AG09319 (cell line): ENCODE measurements around the gene LAMB2.

Source experiments
- DNase-seq: peaks from one replicate; pipeline ENCODE4 v3.0.0-alpha.2; 2010; ENCODE audit warnings: low read depth; ENCODE audit errors: extremely low read depth
- TF ChIP-seq, protein P1 (sequence below): IDR thresholded peaks from 2 replicates; pipeline ENCODE4 v1.5.1; 2011; ENCODE audit warnings: low read depth, mild to moderate bottlenecking, inconsistent platforms, low read length, moderate library complexity

Gene LAMB2

DNA sequence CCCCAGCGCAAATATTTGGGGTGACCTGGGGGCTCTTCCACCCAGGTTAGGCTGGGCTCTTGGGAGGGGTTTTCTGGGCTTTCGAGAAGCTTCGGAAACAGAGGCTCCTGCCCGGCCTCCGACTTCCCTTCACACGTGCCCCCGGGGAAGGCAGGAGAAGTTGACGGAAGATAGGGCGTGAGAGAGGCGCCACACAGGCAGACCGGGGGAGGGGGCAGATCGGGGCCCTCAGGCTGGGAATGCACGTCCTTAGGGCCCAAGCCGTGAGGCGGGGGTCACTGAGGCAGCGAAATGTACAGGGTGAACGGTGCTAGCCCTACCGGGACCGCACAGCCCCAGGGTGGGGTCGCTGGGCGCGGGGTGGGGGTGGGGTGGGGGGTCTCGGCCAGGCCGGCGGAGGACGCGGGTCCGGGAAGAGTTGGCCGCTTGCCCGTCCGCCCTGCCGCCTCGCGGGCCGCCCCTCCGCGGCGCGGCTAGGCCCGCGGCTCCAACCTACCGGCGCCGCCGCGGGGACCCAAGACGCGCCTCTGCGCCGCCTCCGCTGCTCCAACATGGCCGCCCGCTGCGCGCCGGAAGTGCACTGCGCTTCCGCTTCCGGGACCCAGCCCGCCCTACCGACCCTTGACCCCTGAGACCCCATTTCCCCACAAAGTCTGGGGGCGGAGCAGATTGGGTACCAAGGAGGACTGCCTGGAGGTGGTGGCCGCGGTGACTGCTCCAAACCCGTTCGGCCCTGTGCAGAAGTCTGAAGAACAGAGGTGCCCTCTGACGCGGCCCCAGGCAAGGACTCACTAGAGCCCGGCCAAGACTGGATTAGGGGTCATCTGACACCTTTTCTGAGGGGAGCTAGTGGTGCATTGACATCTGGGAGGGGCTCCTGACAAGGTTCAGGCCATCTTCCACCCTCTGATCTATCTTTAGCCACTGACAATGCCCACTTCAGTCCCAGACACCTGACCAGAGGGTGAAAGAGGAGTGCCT lies 33.2 kb upstream of the LAMB2 start, which contains the start of gene CCDC71:
Gene CCDC71, minus strand, starts transcription at position 561 of the 981 bp plus-strand sequence. CDS start 2,123 bp downstream, outside the sequence.
- peak; percentile 20 for DNase-seq
- TF ChIP-seq, protein P1, sequence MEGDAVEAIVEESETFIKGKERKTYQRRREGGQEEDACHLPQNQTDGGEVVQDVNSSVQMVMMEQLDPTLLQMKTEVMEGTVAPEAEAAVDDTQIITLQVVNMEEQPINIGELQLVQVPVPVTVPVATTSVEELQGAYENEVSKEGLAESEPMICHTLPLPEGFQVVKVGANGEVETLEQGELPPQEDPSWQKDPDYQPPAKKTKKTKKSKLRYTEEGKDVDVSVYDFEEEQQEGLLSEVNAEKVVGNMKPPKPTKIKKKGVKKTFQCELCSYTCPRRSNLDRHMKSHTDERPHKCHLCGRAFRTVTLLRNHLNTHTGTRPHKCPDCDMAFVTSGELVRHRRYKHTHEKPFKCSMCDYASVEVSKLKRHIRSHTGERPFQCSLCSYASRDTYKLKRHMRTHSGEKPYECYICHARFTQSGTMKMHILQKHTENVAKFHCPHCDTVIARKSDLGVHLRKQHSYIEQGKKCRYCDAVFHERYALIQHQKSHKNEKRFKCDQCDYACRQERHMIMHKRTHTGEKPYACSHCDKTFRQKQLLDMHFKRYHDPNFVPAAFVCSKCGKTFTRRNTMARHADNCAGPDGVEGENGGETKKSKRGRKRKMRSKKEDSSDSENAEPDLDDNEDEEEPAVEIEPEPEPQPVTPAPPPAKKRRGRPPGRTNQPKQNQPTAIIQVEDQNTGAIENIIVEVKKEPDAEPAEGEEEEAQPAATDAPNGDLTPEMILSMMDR, result no peak

DNA sequence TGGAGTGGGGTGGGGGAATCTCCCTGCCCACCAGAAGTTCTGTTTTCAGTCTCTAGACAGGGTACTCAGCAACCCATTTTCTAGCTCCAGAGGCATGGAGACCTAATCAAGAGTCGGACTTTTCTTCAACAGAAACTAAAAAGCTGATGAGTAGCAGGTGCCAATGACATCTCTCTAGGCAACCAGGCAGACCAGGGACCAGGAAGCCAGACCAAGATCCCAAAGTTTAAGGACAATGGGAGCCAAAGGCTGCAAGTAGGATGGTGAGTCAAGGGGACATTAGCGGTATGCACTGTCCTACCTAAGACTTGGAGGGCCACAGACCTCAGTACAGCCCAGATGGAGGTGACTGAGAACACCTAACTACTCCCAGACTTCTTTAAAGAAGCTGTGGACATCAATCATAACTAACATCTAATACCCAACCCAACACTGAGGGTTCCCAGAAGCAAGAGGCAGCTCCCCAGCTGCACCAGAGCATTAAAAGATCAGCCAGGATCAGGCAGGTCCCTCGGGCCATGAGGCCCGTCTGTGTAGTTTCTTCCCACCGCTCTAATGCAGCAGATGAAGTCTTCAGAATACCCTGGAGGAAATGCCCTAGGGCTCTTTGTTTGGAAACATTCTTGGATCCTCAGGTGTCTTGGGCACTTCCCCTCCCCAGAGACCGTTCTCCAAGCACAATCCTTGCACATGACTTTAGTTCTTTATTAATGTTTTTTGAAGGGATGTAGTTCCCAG lies 32.3 kb upstream of the LAMB2 start:
- no peak for DNase-seq
- TF ChIP-seq, protein P1, result no peak

DNA sequence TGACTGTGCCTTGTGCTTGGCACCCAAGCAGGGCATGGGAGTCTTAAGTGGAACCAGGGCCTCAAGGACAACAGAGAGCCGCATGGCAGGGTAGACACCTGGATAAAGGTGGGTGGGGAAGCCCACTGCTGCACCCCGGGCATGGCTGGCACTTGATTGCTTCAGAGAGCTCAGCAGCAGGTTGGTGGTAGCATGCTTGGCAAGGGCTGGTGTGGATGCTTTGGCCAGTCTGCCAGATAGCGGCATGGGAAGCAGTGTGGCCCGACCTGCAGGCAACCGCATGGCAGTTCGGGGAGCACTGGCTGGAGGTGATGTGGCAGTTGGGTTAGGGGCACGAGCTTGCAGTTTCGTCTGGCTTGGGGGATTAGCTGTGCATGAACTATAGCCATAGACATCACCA lies 30.8 kb upstream of the LAMB2 start:
- TF ChIP-seq, protein P1, result no peak
- DNase-seq, result no peak

DNA sequence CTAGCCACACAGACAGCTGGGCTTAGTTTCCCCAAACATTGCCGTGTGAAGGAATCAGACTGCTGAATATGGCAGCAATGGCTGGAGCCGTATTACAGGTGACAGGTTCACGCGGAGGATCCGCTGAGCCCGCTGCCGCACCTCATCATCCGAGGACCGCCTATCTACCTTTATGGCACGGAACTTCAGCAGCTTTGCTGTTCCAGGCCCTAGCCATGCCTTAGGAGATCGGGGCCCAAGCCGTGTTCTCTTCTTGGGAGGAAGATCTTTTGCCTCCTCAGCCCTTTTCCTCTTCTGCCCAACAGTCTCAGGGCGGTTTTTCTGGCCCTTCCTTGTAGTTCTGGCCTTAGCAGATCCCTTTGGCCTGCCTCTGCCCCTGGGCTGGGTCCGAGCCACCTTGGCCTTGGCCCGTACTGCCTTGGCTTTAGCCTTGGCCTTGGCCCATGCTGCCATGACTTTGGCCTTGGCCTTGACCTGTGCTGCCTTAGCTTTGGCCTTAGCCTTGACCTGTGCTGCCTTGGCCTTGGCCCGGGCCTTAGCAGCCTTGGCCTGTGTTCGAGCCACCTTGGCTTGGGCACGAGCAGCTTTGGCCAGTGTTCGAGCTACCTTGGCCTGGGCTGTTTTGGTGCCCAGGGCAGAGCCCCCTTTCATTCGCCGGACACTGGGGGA lies 30.0 kb upstream of the LAMB2 start:
- no peak for DNase-seq
- TF ChIP-seq, protein P1, result no peak

DNA sequence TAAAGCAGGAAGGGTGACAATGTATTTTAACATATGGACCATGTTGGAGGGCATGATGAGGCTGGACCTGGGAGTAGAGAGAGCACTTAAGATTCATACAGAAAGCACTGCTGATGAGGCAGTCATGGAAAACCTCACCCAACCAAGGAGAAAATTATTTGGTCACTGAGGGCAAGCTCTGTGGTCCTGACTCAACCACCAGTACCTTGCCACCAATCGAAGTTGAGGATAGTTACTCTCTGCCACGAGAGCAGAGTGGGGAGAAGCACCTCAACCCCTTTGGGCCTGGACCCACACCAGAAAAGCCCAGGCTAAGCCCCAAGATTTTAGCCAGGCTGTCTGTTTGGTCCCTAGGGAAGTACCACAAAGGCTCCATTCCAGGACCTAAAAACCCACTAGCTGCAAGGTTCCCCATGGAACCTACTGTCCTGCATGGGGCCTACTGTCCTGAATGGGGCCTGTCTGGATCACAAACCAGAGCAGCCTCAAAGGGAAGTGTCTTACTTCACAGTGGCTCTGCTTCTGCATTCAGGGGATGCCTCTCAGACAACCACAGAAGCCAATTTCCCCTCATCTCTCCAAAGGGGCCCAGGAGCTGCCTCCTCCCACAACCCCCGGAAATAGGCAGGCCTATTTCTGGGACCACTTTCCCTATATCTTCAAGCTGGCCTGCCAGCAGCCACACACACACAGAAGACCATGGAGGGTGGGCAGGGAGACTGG lies 29.1 kb upstream of the LAMB2 start:
- TF ChIP-seq, protein P1, result no peak
- no peak for DNase-seq

DNA sequence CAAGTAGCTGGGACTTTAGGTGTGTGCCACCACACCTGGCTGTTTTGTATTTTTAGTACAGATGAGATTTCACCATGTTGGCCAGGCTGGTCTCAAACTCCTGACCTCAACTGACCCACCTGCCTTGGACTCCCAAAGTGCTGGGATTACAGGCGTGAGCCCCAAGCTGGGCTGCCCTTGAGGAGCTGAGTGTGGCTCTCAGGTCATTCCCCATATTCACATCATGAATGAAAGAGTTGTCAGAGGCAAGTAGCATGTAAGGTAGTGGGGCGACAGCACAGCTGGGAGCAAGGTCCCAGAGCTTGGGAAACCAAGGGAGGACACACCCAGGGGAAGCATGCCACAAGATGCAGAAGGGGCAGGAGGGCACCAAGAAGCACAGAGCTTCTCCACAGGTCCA lies 28.3 kb upstream of the LAMB2 start:
- TF ChIP-seq, protein P1, result no peak
- DNase-seq, result no peak
